LNCaP clone FGC (cell line): Measurements from ENCODE around the gene PGD.
A peak's percentile ranks its signal among the peaks of the same experiment; 100 is the strongest.
"Not testable (repeated sequence)": the region's sequence is repeated elsewhere in the genome, so short reads cannot be mapped to it uniquely, and the experiment has no call there.

Source experiments
- DNase-seq: peaks from one replicate; pipeline ENCODE4 v3.0.0-alpha.2; 2011; ENCODE audit warnings: low read depth
- H3K4me3 ChIP-seq: 2 replicates; pipeline ENCODE4 v1.5.1; 2011; ENCODE audit warnings: mild to moderate bottlenecking, low read depth, low read length, control low read depth
- CTCF ChIP-seq: IDR thresholded peaks from 2 replicates; pipeline ENCODE4 v1.5.1; 2012; ENCODE audit warnings: mild to moderate bottlenecking; ENCODE audit not compliant: control insufficient read depth, insufficient read depth; ENCODE audit errors: extremely low read depth

Gene PGD

GRCh38 chr1:10398278-10398733 lies 558 bp upstream of the PGD start:
- TF ChIP-seq CTCF, result no peak
- no peak for DNase-seq
- peak overlapping the region; percentile 90 for H3K4me3 ChIP-seq

- no peak for DNase-seq
- peak overlapping the region; percentile 90 for H3K4me3 ChIP-seq
- TF ChIP-seq CTCF, result no peak
Measured at GRCh38 chr1:10399444-10399941, 629 bp downstream of the PGD start.

- TF ChIP-seq CTCF, result no peak
- peak overlapping the region; percentile 90 for H3K4me3 ChIP-seq
- DNase-seq, result no peak
Measured at GRCh38 chr1:10400013-10400412, 1.1 kb downstream of the PGD start.

DNA sequence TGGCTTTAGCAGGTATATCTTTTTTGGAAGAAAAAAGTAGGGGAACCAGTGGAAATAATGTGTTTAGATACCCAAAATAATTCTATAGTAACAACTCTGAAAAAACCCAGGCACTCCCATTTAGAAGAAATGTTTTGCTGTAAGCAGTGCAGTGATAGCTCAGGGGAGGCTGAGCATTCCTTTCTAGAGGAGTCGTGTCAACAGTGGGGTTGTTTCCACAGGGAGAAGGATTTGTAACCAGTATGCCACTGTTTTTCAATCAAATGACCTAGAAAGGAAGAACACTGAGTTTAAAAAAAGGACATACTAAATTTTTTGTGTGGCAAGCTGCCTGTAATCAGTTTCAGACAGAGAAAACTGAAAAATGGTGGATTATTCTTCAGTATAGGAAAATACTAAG lies 2.4 kb downstream of the PGD start:
- no peak for DNase-seq
- no peak overlapping the region for H3K4me3 ChIP-seq
- TF ChIP-seq CTCF, result no peak

GRCh38 chr1:10402729-10403274 lies 3.9 kb downstream of the PGD start:
- H3K4me3 ChIP-seq, result no peak overlapping the region
- no peak for TF ChIP-seq CTCF
- no peak for DNase-seq

DNA sequence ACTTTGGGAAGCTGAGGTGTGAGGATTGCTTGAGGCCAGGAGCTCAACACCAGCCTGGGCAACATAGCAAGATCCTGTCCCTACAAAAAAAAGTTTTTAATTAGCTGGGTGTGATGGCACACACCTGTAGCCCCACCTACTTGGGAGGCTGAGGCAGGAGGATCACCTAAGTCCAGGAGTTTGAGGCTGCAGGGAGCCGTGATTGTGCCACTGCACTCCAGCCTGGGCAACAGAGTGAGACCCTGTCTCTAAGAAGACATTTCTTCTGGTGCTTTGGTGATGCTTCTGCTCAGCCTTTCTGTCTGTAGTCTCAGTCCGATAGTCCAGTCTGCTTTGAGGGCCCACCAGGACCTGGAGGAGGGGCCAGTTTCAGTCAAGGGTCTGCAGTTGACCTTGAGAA lies 8.3 kb downstream of the PGD start:
- TF ChIP-seq CTCF, result no peak
- DNase-seq, result no peak
- H3K4me3 ChIP-seq, result no peak overlapping the region

GRCh38 chr1:10415211-10415930 lies 16.5 kb downstream of the PGD start:
- no peak for TF ChIP-seq CTCF
- peak; percentile 56 for DNase-seq
- no peak overlapping the region for H3K4me3 ChIP-seq

DNA sequence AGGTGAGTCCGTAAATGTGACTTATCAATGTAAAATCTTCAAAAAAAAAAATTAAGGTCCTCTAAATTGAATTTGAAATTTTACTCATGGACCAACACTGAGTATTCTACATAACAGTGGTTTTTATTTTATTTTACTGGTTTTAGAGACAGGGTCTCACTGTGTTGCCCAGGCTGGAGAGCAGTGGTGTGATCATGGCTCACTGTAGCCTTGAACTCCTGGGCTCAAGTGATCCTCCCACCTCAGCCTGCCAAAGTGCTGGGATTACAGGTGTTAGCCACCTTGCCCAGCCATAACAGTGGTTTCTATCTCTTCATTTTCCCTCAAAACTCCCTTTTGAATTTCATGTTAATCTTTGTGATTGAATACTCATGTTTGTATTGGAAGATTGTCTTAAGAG lies 17.1 kb downstream of the PGD start:
- not testable (repeated sequence) for H3K4me3 ChIP-seq, DNase-seq

- H3K4me3 ChIP-seq, DNase-seq: not testable (repeated sequence)
Measured at GRCh38 chr1:10418741-10419140, 19.9 kb downstream of the PGD start.
